ENCODE data around the gene SPACA4.

DNA sequence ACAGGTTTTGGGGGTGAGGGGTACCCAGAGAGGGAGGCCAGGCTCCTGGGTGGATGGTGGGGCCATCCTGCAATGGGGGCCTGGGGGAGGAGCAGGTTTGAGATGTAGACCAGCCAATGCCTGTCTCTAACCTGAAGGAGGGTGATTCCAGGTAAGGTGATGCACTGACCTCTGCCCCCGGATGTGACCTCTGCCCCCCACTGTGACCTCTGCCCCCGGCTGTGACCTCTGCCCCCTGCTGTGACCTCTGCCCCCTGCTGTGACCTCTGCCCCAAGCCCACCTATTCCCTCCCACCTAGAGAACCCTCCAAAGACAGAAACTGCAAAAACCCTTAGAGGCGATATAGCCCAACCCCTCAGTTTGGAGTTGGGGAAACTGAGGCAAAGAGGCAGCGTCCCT, 10.3 kb upstream of the SPACA4 start:
- TF ChIP-seq, protein P1, sequence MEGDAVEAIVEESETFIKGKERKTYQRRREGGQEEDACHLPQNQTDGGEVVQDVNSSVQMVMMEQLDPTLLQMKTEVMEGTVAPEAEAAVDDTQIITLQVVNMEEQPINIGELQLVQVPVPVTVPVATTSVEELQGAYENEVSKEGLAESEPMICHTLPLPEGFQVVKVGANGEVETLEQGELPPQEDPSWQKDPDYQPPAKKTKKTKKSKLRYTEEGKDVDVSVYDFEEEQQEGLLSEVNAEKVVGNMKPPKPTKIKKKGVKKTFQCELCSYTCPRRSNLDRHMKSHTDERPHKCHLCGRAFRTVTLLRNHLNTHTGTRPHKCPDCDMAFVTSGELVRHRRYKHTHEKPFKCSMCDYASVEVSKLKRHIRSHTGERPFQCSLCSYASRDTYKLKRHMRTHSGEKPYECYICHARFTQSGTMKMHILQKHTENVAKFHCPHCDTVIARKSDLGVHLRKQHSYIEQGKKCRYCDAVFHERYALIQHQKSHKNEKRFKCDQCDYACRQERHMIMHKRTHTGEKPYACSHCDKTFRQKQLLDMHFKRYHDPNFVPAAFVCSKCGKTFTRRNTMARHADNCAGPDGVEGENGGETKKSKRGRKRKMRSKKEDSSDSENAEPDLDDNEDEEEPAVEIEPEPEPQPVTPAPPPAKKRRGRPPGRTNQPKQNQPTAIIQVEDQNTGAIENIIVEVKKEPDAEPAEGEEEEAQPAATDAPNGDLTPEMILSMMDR (IDR thresholded peaks at IDR 0.05), result no peak
- no peak for TF ChIP-seq POLR2A (IDR thresholded peaks at IDR 0.05)
